ENCODE results near the gene ULK1.

Gene ULK1

DNA sequence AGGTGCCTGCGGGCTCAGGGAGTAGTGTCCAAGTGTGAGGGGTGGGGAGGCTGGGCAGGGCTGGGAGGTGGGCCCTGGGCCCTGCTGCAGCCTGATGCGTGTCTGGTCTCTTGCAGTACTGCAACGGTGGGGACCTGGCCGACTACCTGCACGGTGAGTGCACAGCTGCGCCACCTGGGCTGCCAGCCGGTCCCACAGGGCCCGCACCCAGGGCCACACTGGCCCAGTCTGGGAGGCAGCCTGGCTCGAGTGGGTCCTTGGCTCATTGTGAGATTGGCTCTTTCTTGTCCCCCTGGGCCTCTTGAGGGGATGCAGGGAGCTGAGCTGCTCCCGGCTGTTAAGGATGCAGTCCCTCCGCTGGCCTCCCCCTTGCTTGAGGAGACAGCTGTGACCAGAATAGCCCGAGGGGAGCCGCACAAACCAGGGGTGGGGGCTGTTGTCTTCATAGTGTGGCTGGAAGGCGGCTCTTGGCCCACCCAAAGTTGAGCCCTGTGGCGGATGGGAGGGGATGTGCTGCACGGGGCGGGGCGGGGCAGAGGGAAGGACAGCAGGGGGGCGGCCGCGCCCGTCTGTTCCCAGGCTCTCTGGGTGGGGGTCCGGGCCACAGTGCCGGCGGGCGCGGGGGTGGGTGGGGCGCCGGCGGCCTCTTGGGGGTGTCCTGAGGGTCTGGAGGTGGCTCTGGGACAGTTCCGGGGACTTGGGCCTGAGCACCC lies 13.1 kb downstream of the ULK1 start:
- no peak for DNase-seq (ENCODE audit: low read depth, low spot score)

DNA sequence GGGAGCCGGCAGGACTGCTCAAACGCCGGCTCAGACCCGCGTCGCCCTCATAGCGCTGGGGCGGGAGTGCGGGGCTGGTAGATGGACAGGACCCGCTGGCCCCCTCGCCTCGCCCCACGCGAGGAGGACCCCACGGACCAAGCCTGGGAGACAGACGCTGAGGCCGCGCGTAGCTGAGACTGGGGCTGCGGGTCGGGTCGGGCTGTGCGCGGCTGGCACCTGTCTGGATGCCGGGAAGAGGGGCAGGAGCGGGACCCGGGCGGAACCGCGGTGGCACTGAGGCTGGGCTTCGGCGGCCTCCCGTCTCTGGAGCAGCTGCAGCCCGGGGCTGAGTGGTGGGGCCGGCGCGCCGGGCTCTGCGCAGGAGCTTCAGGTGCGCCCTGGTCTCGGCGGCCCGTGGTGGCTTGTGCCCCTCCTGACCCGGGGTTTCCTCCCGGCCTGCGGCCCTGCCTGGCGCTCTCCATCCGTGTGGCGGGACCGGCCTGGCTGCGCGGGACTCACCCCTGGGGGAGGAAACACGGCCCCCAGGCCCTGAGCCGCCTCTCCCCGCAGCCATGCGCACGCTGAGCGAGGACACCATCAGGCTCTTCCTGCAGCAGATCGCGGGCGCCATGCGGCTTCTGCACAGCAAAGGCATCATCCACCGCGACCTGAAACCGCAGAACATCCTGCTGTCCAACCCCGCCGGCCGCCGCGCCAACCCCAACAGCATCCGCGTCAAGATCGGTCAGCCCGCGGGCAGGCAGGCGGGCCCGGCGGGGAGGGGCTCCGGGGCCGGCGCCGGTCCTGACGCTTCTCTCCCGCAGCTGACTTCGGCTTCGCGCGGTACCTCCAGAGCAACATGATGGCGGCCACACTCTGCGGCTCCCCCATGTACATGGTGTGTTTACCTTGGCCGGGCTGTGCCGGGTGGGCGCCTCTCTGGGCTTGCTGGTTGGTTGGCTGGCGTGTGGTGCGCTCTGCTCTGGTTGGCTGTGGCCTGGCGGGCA lies 14.0 kb downstream of the ULK1 start:
- no peak for DNase-seq (ENCODE audit: low read depth, low spot score)

DNA sequence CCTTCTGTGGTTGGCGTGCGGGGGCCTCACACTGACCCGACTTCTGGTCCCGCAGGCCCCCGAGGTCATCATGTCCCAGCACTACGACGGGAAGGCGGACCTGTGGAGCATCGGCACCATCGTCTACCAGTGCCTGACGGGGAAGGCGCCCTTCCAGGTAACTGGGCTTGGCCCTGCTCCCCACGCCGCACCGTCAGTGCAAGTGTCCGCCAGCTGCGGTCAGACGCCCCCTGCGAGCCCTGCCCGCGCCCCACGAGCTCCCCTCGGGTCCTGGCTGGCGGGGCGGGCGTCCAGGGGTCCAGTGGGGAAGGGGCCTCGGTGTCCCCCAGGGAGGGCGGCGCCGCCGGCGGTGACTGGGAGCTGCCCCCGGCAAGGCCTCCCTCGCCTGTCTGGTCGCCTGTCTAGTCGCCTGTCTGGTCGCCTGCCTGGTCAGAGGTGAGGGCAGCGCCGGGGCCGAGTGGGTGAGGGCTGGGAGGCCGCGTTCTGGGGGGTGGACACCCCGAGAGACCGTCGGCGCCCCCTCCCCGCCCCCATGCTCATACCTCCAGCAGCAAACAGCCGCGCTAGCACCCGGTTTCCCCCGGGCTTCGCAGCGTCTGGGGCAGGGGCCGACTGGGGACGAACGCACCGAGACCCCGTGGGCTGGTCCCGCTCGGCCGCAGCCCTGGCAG lies 14.8 kb downstream of the ULK1 start:
- no peak for DNase-seq (ENCODE audit: low read depth, low spot score)

DNA sequence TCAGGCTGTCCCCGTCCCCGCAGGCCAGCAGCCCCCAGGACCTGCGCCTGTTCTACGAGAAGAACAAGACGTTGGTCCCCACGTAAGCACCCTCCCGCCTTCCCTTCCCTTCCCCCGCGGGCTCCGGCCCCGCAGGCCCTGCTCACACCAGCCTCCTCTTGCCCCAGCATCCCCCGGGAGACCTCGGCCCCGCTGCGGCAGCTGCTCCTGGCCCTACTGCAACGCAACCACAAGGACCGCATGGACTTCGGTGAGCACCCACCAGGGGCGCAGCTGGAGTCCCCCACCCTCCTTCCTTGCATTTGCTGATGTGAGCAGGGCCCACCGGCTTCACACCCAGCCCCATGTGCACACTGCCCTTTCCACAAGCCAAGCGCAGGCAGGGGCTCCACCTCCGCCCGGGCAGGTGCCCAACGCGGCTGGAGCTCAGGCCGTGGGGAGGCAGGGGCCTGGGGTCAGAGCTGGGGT lies 15.4 kb downstream of the ULK1 start:
- no peak for DNase-seq (ENCODE audit: low read depth, low spot score)

DNA sequence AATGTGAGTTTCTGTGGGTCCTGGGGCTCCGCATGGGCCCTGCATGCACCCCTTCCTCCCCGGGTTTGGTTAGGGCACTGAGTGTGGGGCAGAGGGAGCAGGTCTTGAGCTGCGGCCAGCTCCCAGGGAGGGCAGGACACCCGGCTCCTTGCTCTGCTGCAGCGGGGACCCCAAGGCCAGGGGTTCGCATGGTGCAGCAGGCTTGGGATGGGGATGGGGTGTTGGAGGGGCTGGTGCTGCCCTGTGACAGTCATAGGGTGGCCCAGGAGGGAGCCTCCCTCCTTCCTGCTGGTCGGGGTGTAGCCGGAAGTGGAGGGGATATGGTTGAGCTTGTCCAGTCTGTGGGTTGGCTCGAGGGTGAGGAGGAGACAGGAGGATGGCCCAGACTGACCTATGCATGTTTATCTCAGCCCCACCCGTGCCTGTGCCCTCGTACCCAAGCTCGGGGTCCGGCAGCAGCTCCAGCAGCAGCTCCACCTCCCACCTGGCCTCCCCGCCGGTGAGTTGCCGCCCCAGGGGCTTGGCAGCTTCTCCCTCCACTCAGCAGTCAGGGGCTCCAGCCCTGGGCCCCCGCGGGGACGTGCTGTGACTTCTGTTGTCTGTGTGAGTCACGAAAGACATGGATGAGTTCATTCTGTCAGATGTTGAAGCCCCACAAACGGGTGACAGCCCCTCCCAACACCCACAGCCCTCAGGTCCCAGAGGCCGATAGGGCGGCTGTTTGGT lies 16.0 kb downstream of the ULK1 start:
- no peak for DNase-seq (ENCODE audit: low read depth, low spot score)

DNA sequence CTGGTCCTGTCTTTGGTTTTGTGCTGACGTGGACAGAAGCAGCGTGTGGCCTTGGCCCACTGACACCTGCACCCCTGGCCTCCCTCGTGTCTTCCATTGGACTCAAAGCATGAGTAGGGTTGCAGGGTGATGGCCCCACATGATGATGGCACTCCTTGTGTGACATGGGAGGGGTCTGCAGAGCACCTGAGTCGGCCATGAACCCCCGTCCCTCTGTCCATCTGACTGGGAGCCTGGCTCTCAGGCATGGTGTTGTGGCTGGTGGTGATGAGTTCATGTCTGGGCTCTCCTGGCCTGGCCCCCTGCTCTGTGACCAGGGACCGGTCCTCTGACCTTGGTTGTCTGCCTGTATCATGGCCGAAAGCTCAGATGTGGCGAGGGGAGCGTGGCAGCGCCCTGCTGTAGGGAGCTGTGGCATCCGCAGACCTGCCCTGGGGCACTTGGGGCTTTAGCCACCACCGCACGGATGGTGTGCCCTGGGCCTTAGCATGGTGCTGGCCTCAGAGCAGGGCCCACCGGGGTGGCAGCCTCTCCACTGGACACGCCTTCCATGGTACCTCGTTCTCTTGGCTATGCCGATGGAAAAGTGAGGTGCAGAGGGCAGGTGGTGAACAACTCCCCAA lies 16.7 kb downstream of the ULK1 start:
- no peak for DNase-seq (ENCODE audit: low read depth, low spot score)

DNA sequence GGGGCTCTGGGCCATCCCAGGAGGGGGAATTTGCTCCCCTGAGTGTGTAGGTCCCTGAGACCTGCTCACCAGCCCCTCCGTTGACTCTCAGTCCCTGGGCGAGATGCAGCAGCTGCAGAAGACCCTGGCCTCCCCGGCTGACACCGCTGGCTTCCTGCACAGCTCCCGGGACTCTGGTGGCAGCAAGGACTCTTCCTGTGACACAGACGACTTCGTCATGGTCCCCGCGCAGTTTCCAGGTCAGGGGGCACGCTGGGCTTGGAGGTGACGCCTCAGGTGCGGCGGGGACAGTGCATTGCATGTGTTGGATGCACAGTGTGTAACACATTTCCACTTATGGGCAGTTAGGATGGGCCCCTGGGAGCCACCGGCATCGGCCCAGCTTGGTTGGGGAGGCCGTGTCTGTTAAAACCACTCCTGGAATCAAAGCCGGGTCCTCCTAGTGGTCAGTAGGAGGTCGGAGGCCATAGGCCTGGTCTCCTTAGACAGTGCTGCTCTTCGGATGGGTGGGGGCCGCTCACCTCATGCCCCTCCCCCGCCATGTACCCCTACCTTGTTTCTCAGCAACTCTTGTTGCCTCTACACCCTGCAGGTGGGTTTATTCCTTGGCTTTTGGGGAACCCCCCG lies 17.5 kb downstream of the ULK1 start:
- DNase-seq (ENCODE audit: low read depth, low spot score): no peak

DNA sequence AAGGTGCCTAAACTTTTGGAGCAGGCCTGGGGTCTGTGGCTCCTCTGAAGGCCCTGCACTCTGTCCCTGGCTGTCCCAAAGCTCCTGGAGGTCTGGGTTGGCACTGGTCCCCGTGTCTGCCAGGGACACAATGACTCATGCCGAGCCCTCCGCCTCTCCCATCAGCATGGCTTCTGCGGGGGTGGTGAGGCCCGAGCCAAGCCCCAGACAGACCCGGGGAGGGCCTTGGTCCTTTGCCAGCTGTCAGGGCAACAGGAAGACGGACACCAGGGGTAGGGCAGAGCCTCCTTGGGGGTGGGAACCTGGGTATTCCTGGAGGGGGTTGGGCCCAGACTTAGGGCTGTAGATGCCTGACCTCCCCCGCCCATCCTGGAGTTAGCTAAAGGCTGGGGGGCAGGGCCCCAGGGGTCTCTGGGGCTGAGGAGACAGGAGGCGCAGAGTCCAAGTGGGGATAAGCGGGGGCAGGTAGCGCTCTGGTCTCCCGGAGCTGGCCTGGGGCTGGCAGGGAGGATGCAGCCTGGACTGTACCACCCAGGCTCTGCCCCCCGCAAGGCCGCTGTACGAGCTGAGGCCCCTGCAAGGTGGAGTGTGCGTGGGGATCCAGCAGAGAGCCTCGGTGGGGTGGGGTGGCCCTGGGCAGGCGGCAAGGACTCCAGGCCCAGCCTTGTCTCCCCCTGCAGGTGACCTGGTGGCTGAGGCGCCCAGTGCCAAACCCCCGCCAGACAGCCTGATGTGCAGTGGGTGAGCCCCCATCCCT lies 18.3 kb downstream of the ULK1 start:
- peak; percentile 96 for DNase-seq (ENCODE audit: low read depth, low spot score)

DNA sequence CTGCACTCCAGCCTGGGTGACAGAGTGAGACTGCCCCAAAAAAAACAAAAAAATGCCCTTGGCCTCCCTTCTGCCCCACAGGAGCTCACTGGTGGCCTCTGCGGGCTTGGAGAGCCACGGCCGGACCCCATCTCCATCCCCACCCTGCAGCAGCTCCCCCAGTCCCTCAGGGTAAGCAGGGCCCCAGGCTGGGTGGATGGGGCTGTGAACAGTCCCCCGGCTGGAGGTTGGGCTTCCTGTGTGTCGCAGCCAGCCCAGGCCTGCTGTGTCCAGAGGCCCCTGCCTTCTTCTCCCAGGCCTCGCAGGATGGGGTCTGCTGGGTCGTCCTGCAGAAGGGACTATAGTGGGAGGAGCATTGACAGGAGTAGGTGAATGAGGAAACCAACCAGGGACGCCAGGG lies 19.2 kb downstream of the ULK1 start:
- DNase-seq (ENCODE audit: low read depth, low spot score): no peak

DNA sequence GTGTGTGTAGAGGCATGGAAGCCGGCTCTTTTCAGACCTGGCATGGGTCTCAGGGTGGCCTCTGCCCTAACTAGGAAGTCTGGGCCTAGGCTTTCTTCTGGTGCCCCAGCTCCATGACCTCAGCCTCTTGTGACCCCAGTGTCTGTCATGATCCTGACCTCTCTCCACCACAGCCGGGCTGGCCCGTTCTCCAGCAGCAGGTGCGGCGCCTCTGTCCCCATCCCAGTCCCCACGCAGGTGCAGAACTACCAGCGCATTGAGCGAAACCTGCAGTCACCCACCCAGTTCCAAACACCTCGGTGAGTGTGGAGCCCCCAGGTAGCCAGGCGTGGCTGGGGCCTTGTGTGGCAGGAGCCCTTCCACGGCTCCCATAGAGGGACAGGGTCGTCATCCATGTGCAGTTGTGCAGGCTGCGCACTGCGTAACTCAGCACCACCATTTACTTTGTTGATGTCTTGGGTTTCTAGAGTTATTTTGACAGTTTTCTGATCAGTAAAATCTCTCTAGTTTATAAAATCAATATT lies 19.8 kb downstream of the ULK1 start:
- DNase-seq (ENCODE audit: low read depth, low spot score): no peak

DNA sequence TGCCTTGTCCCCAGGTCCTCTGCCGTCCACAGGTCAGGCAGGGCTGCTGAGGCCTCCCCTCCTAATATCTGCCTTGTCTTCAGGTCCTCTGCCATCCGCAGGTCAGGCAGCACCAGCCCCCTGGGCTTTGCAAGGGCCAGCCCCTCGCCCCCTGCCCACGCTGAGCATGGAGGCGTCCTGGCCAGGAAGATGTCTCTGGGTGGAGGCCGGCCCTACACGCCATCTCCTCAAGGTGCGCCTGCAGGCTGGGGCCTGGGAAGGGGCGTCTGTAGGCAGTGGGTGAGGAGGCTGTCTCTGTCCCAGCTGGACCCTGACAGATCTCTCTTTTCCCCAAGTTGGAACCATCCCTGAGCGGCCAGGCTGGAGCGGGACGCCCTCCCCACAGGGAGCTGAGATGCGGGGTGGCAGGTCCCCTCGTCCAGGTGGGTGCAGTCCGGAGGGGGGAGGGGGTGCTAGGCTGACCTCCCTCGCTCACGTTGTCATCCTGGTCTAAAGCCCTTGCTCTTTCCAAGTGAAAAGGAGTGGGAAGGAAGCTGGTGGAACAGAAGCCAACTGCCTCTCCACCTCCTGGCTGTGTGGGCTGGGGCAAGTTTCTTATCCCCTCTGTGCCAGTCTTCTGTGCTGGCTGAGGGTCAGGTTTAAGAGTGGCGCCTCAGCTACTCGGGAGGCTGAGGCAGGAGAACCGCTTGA lies 20.7 kb downstream of the ULK1 start:
- DNase-seq (ENCODE audit: low read depth, low spot score): no peak

DNA sequence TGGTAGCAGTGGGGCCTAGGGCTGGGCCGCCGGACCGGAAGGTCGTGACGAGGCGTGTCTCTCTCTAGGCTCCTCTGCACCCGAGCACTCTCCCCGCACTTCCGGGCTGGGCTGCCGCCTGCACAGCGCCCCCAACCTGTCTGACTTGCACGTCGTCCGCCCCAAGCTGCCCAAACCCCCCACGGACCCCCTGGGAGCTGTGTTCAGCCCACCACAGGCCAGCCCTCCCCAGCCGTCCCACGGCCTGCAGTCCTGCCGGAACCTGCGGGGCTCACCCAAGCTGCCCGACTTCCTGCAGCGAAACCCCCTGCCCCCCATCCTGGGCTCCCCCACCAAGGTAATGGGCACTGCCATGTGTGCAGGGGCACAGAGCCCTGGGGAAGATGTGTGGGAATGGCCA lies 21.4 kb downstream of the ULK1 start:
- DNase-seq (ENCODE audit: low read depth, low spot score): no peak

DNA sequence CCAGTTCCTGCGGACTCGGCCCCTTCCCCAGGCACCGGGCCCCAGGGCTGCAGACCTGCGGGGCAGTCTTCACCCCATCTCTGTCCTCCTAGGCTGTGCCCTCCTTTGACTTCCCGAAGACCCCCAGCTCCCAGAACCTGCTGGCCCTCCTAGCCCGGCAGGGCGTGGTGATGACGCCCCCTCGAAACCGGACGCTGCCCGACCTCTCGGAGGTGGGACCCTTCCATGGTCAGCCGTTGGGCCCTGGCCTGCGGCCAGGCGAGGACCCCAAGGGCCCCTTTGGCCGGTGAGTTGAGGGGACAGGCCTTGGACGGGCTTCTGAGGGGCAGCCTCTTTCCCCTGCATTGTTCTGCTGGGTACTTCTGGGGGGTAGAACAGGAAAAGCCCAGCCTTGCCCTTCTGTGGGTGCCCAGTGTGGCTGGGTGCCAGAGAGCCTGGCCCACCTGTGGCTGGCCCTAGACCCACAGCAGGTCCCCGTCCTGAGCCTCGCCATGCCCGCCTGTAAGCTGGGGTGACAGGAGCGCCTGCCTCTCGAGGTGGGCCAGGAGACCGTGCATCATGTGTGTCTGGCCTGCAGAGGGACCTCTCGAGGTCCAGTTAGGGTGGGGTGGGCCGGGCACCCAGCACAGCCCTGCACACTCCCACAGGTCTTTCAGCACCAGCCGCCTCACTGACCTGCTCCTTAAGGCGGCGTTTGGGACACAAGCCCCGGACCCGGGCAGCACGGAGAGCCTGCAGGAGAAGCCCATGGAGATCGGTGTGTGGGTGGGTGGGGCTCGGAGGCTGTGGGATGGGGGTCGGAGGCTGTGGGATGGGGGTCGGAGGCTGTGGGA lies 22.1 kb downstream of the ULK1 start:
- no peak for DNase-seq (ENCODE audit: low read depth, low spot score)

DNA sequence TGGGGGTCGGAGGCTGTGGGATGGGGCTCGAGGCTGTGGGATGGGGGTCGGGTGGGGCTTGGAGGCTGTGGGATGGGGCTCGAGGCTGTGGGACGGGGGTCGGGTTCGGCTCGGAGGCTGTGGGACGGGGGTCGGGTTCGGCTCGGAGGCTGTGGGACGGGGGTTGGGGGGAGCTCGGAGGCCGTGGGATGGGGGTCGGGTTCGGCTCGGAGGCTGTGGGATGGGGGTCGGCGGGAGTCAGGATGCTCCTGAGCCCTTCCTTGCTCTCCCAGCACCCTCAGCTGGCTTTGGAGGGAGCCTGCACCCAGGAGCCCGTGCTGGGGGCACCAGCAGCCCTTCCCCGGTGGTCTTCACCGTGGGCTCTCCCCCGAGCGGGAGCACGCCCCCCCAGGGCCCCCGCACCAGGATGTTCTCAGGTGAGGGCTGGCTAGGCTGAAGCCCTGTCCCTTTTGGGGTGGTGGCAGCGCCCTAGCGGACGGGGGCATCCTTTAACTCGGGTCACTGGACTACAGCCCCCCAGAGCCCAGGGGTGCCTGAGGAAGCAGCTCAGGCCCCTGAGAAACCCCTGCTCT lies 22.8 kb downstream of the ULK1 start:
- no peak for DNase-seq (ENCODE audit: low read depth, low spot score)

DNA sequence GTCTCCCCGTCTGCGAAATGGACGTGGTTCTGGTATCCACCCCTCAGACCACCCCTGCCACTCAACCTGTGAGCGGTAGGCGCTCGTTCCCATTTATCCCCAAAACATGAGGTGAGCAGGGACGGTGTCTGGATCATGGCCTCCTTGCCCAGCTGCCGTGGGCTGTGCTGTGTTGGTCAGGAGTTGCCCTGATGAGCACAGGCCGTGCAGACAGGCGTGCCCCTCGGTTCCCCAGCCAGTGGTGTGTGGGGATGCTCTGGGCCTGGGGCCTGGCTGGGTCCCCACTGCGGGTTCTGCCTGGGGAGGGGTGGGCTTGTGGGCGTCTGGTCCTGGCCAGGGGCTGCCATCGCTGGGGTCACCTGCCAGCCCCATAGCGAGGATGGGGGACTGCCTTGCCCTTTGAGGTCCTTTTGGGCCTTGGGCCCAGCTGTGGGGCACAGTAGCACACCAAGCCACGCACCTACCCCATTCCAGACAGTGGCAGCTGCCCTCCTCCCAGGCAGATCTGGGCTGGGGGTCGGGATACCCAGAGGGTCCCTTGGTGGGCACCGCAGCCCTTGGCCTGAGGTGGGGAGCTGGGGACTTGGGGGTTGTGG lies 23.4 kb downstream of the ULK1 start:
- DNase-seq (ENCODE audit: low read depth, low spot score): no peak

DNA sequence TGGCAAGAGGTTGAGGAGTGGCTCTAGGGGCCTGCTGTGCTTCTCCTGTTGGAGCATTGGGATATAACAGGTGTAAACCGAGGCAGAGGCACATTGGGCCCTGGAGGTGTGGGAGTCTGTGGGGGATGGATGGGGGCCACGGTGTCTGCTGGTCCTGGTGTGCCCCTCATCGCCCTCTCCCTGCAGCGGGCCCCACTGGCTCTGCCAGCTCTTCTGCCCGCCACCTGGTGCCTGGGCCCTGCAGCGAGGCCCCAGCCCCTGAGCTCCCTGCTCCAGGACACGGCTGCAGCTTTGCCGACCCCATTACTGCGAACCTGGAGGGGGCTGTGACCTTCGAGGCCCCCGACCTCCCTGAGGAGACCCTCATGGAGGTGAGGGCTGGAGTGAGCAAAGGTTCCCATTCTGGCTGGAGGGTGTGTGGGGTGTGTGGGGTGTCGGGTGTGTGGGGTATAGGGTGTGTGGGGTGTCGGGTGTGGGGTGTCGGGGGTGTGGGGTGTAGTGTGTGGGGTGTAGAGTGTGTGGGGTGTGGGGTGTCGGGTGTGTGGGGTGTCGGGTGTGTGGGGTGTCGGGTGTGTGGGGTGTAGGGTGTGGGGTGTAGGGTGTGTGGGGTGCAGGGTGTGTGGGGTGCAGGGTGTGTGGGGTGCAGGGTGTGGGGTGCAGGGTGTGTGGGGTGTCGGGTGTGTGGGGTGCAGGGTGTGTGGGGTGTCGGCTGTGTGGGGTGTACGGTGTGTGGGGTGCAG lies 24.1 kb downstream of the ULK1 start:
- no peak for DNase-seq (ENCODE audit: low read depth, low spot score)

DNA sequence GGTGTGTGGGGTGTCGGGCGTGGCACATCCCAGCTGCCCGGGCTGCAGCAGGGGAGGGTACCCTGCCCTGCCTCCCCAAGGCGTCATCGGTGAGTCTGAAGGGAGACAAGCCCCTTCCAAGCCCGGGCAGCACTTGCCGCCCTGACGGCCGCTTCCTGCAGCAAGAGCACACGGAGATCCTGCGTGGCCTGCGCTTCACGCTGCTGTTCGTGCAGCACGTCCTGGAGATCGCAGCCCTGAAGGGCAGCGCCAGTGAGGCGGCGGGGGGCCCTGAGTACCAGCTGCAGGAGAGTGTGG lies 24.6 kb downstream of the ULK1 start:
- no peak for DNase-seq (ENCODE audit: low read depth, low spot score)

All from astrocyte of the hippocampus (primary cell).